ENCODE measurements around the gene CRYGD.

Gene CRYGD

GRCh38 chr2:208146006-208146405, 21.7 kb upstream of the CRYGD start, which contains the start of gene CRYGB:
TSS of gene CRYGB (minus strand) at chr2:208146158. CDS start at chr2:208146120, 38 bp downstream.
- Histone ChIP-seq H3K9ac (ENCODE audit: low read length) (no peak within 1 kb of the TSS), H3K27me3 (replicated peaks; ENCODE audit: insufficient read depth, low read length) (no peaks in the 10 kb centered on the region), H2AFZ (ENCODE audit: low read length) (no peak within 1 kb of the TSS), H3F3A (ENCODE audit: insufficient read depth, low read length) (no peaks in the 10 kb centered on the region), H3K4me2 (ENCODE audit: low read depth, low read length) (no peak within 1 kb of the TSS), H3K36me3 (replicated peaks; ENCODE audit: insufficient read depth, low read length) (no peaks in the 10 kb centered on the region), H3K9me2 (replicated peaks; ENCODE audit: insufficient read depth, low read length) (no peaks in the 10 kb centered on the region), H4K20me1 (ENCODE audit: insufficient read depth, low read length) (no peaks in the 10 kb centered on the region), H3K79me2 (ENCODE audit: low read length) (no peaks in the 10 kb centered on the region), H3K9me3 (replicated peaks; ENCODE audit: insufficient read depth, low read length) (no peaks in the 10 kb centered on the region), H3K4me1 (ENCODE audit: low read length) (no peaks in the 10 kb centered on the region), H3K4me3 (ENCODE audit: low read length) (no peak within 1 kb of the TSS), H3K27ac (ENCODE audit: low read length) (no peak within 1 kb of the TSS)
- no peak for TF ChIP-seq EZH2phosphoT487 (IDR thresholded peaks at IDR 0.05; ENCODE audit: low read length)
- TF ChIP-seq CTCF (IDR thresholded peaks at IDR 0.05; ENCODE audit: low read length), result no peak
- DNase-seq, result no peak

GRCh38 chr2:208142925-208143799, 18.8 kb upstream of the CRYGD start:
- Histone ChIP-seq H3K27me3 (replicated peaks; ENCODE audit: insufficient read depth, low read length) (no peaks in the 10 kb centered on the region), H3K27ac (ENCODE audit: low read length) (no peak overlapping the region), H3K4me2 (ENCODE audit: low read depth, low read length) (no peak overlapping the region), H3K9me3 (replicated peaks; ENCODE audit: insufficient read depth, low read length) (no peaks in the 10 kb centered on the region), H3K9me2 (replicated peaks; ENCODE audit: insufficient read depth, low read length) (no peaks in the 10 kb centered on the region), H3K9ac (ENCODE audit: low read length) (no peak overlapping the region), H3K36me3 (replicated peaks; ENCODE audit: insufficient read depth, low read length) (no peaks in the 10 kb centered on the region), H3K79me2 (ENCODE audit: low read length) (no peaks in the 10 kb centered on the region), H4K20me1 (ENCODE audit: insufficient read depth, low read length) (no peaks in the 10 kb centered on the region), H3K4me1 (ENCODE audit: low read length) (no peaks in the 10 kb centered on the region), H3F3A (ENCODE audit: insufficient read depth, low read length) (no peaks in the 10 kb centered on the region), H2AFZ (ENCODE audit: low read length) (no peak overlapping the region), H3K4me3 (ENCODE audit: low read length) (no peak overlapping the region)
- DNase-seq, result no peak
- TF ChIP-seq EZH2phosphoT487 (IDR thresholded peaks at IDR 0.05; ENCODE audit: low read length) (no peak), EZH2 (optimal IDR thresholded peaks at IDR 0.05; ENCODE audit: low read depth, low read length) (no peak), CTCF (IDR thresholded peaks at IDR 0.05; ENCODE audit: low read length) (no peak)

- Histone ChIP-seq H3K4me3 (ENCODE audit: low read length) (no peak overlapping the region), H2AFZ (ENCODE audit: low read length) (no peak overlapping the region), H3K79me2 (ENCODE audit: low read length) (no peaks in the 10 kb centered on the region), H3K4me1 (ENCODE audit: low read length) (no peaks in the 10 kb centered on the region), H4K20me1 (ENCODE audit: insufficient read depth, low read length) (no peaks in the 10 kb centered on the region), H3F3A (ENCODE audit: insufficient read depth, low read length) (no peaks in the 10 kb centered on the region), H3K27ac (ENCODE audit: low read length) (no peak overlapping the region), H3K4me2 (ENCODE audit: low read depth, low read length) (no peak overlapping the region), H3K9me2 (replicated peaks; ENCODE audit: insufficient read depth, low read length) (no peaks in the 10 kb centered on the region), H3K9me3 (replicated peaks; ENCODE audit: insufficient read depth, low read length) (no peaks in the 10 kb centered on the region), H3K36me3 (replicated peaks; ENCODE audit: insufficient read depth, low read length) (no peaks in the 10 kb centered on the region), H3K9ac (ENCODE audit: low read length) (no peak overlapping the region), H3K27me3 (replicated peaks; ENCODE audit: insufficient read depth, low read length) (no peaks in the 10 kb centered on the region)
- DNase-seq, result no peak
- TF ChIP-seq EZH2phosphoT487 (IDR thresholded peaks at IDR 0.05; ENCODE audit: low read length) (no peak), CTCF (IDR thresholded peaks at IDR 0.05; ENCODE audit: low read length) (no peak), EZH2 (optimal IDR thresholded peaks at IDR 0.05; ENCODE audit: low read depth, low read length) (no peak)
Measured at GRCh38 chr2:208142240-208142924, 18.1 kb upstream of the CRYGD start.
